GM21367 (cell line): ENCODE data around the gene CACNA1C.
A peak's percentile ranks its signal among the peaks of the same experiment; 100 is the strongest.

Source experiments
- ATAC-seq: cut with Tn5 transposase; IDR thresholded peaks from one replicate; pipeline ENCODE4 v1.9.1; 2021; ENCODE audit not compliant: unreplicated experiment

The CACNA1C gene

DNA sequence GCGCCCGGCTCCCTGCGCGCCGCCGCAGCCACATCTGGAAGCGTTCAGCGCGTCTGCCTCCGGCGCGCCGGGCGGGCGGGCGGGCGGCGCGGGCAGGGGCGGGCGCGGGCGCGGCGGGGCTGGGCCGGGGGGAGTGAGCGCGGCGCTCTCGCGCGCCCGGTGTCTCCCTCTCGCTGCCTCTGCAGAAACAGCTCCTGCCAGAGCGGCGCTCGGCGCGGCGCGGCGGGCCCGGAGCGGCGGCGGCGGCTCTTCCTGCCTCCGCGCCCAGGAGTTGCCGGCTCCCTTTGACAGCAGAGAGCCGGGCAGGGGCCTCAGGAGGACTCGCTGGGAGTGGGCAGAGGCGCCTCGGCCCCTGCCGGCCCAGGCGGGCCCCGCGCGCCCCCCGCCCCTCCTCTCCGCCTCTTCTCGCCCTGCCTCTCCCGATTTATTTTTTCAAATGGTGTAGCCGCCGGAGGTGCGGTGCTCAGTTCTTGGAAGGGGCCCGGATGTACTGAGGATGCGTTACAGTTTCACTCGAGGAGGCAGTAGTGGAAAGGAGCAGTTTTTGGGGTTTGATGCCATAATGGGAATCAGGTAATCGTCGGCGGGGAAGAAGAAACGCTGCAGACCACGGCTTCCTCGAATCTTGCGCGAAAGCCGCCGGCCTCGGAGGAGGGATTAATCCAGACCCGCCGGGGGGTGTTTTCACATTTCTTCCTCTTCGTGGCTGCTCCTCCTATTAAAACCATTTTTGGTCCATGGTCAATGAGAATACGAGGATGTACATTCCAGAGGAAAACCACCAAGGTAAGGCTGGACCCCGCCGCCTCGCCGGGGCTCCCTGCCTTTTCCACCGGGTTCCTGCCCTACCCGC lies at the start of gene CACNA1C:
Gene CACNA1C (plus strand): TSS at position 162 of the 853 bp plus-strand sequence. CDS start 576 bp downstream, at position 738.
- no peak for ATAC-seq

- ATAC-seq, result peak; percentile 20
Measured at GRCh38 chr12:2003676-2004112, 49.1 kb upstream of the CACNA1C start.

- ATAC-seq, result peak; percentile 95
Measured at GRCh38 chr12:2004113-2004929, 48.5 kb upstream of the CACNA1C start, which contains the start of gene DCP1B. TSS of gene DCP1B (minus strand) at chr12:2004457. CDS start at chr12:2004431, 26 bp downstream.

DNA sequence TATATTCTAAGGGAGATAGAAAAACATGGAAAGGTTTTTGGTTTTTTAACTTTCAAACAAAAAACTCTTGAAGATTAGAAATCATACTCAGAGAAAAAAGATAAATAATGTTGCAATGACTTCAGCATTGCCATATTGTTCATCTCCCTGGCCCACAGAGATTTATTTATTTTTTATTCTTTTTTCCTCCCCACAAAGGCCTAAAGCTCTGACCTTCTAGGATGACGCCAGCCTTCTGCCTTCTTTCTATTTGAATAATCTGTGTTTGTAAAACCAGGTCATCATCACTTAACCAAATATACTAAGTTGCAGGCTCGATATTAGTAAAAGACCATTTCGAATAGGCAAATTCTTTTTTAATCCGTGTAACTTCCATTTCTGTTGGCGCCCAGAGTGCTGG lies 44.1 kb upstream of the CACNA1C start:
- ATAC-seq, result no peak

DNA sequence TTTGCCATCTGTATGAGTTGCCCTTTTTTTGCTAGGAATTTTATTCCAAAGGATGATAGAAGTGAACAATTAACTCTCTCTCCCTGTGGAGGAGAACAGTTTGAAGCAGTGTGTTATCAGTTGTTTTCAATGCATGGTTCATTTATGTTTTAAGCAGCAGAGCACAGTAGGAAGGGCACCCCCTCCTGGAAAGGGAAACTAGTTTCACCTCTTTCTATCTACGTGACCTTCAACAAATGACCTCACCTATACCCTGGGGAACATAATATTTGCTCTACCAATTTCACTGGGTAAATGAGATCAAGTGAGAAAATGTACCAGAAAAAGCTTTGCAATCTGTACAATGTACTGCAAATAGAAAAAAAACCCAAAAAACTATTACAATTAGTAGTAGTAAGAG lies 43.2 kb upstream of the CACNA1C start:
- ATAC-seq, result no peak

- no peak for ATAC-seq
Measured at GRCh38 chr12:2011643-2012607, 40.9 kb upstream of the CACNA1C start.

DNA sequence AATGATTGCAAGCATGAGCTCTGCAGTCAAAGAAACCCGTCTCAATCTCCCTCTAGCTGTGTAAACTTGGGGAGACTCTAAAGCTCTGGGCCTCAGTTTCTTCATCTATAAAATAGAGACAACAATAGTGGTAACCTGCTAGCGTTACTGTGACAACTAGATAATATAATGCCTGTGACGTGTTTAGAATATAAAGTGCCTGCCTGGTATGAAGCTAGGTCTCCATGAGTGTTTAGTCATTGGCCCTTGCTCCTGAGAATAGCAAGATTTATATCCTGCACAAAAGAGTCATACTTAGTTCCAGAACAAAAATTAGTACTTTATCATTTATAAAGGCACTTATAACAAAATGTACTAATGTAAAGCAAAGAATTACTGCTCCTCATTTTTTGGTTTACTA lies 39.7 kb upstream of the CACNA1C start:
- ATAC-seq, result no peak

DNA sequence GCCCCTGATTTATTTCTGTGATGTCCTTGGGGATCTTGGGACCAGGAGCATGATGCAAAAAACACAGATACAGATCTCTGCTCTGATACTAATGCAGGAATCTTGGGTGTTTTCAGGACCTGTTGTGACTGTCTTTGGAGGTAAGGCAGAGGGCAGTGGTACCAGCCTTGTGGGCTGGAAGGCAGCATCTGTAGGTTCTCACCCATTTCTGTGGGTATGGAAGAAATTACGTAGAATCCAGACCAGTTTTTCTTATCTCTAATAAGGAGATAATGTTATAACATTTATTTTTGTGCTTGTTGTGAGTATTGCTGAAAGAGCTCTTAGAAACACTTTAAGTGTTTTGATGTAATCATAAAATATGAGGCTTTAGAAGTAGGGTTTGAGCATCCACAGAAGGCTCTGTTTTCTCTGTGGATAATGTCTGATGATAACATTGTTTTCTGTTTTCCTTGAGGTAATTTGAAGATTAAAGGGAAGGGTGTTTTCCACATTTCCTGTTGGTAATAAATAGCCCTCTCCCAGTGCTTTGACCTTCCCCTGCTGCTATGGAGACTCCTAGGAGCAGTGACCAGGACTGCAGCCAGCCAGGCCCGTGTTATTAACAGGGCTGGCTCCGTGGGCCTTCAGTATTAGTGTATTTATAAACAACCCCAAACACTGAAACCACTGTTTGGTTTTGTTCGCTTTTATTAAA lies 39.1 kb upstream of the CACNA1C start:
- no peak for ATAC-seq

GRCh38 chr12:2014231-2014630 lies 38.6 kb upstream of the CACNA1C start:
- ATAC-seq, result no peak

- no peak for ATAC-seq
Measured at GRCh38 chr12:2016862-2017545, 35.8 kb upstream of the CACNA1C start.

DNA sequence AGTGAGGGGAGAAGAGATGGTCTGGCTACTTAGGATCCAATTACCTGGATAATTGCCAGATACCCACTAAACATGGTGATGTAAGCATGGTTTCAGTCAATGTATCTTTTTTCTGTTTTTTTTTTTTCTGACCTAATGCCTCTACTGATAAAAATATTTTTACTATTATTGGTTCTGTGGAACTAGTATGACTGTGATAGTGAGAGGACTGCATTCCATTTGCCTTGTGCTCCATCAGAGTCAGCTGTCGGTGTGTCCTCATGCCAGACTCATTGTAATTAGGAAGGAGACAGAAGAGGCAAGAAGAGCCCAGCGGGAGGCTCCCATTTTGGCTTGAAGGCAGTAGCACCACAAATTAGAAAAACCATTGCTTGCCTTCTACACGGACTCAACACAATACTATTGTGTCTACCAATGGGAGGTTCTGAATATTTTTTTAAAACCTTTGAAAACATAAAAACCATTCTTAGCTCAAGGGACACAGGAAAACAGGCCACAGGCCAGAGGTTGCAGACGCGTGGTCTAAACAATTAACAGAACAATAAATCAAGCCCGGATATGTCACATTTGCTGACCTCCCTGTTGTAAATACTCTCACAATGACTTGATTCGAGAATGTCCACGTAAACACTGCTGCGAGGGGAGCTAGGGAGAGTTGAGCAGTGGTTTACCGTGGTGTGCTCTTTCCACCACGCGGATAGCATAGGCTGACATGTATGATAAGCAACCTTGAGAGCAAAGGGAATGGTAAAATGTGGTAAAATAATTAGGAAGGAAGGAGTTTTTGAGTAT lies 35.0 kb upstream of the CACNA1C start:
- ATAC-seq, result no peak

DNA sequence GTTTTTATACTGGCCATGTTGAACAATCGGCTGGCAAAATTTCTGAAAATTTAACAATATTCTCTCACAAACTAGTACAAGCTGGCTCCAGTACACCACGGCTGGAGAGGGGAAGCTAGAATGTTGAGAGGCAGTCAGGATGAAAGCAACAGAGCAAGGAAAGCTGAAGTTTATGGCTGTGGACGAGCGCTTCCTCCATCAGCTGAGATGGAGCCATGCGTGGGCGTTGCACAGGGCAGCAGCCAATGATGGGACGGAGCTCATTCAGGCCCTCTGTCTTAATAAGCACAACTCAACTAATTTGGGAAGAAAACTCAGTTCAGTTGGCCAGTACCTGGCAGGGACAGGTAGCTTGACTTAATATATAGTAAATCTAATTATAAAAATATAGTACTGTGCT lies 34.4 kb upstream of the CACNA1C start:
- ATAC-seq, result no peak

DNA sequence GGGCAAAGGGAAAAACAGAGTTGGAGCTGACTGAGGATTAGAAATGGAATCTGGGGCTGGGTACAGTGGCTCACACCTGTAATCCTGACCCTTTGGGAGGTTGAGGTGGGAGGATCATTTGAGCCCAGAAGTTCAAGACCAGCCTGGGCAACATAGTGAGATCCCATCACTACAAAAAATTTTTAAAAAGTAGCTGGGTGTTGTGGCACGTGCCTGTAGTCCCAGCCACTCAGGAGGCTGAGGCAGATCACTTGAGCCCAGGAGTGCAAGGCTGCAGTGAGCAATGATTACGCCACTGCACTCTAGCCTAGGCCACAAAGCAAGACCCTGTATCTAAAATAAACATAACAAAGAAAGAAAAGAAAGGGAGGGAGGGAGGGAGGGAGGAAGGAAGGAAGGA lies 33.7 kb upstream of the CACNA1C start:
- ATAC-seq, result no peak

- ATAC-seq, result no peak
Measured at GRCh38 chr12:2020511-2020910, 32.3 kb upstream of the CACNA1C start.

- ATAC-seq, result no peak
Measured at GRCh38 chr12:2023365-2023764, 29.4 kb upstream of the CACNA1C start.

DNA sequence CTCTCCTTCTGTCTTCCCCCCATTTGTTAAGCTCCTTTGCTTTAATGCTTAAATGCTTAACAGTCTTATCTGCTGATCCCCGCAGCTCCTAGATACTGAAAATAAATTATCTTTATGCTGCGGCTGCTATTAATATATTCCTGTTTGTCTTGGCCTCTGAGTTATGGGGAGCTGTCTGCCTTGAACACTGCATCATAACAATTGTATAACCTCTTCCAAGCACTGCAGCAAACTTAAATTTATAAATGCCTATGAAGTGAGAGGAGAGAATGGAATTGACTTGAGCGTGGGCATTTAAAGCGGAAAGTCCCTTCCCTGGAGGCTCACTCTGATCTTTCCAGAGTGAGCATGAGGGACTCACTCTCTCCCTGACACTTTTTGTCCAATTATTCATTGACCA lies 25.4 kb upstream of the CACNA1C start:
- no peak for ATAC-seq

DNA sequence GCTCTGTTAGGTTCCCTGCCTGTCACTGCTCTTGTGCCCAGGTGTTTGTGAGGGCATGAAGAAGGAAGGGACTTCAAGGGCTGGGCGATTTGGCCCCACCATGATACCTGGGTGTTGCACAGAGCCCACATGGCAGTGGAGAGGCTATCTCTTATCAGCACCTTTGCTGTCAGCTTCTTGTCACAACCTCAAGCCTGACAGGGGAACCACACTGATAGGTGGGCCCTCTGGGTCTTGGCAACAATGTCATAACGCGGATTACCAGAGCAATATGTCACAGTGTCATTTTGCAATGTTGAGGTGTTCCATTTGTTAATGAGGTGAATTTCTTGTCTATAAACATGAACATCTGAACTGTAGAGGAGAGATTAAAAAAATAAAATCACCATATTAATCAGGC lies 22.9 kb upstream of the CACNA1C start:
- ATAC-seq, result no peak

DNA sequence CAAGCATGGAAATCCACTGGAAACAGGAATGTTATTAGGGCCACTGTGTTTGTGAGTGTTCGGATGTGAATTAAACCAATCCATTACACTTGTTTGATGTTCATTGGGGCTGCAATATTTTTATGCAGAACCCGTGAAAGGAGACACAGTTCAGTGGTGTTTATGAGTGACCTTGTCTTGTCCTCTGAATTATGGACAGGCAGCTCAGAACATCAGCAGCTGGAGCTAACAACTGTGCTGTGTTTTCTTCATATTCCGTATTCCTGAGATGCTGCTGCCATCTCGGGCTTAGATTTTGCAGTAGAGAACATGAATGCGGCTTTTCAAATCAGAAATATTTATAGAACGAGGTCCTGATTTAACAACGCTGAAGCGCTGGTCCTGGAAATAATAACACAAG lies 20.3 kb upstream of the CACNA1C start:
- no peak for ATAC-seq
